Dendritic cell treated with granulocyte-macrophage colony-stimulating factor and Interleukin-4, amounts not matched to agents 40 ng/mL and 50 ng/mL, for 4 days (primary cell): Measurements from ENCODE around the gene CCL16.
"Not testable (repeated sequence)": the region's sequence is repeated elsewhere in the genome, so short reads cannot be mapped to it uniquely, and the experiment has no call there.

Experiments
- H3K27ac Mint-ChIP-seq: one replicate; pipeline ENCODE4 v1.8.0; 2022; ENCODE audit warnings: mild to moderate bottlenecking, mixed read lengths
- H3K27me3 Mint-ChIP-seq: one replicate; pipeline ENCODE4 v1.8.0; 2022; ENCODE audit warnings: mild to moderate bottlenecking, mixed read lengths
- H3K36me3 Mint-ChIP-seq: one replicate; pipeline ENCODE4 v1.8.0; 2022; ENCODE audit warnings: low read depth, mixed read lengths
- H3K4me1 Mint-ChIP-seq: one replicate; pipeline ENCODE4 v1.8.0; 2022; ENCODE audit warnings: low read depth, mixed read lengths
- H3K4me3 Mint-ChIP-seq: one replicate; pipeline ENCODE4 v1.8.0; 2022; ENCODE audit warnings: mild to moderate bottlenecking, moderate library complexity, mixed read lengths
- H3K9me3 Mint-ChIP-seq: one replicate; pipeline ENCODE4 v1.8.0; 2022; ENCODE audit warnings: mixed read lengths
- intact Hi-C: fragments of 100-400 bp; cut with micrococcal nuclease; formaldehyde crosslinking; loops from one replicate; pipeline ENCODE4 v1.15.0; 2022

The CCL16 gene

GRCh38 chr17:35942588-35943186 is 38.6 kb downstream of the CCL16 start:
- Mint-ChIP-seq H3K27ac (no peak overlapping the region), H3K9me3 (no peaks in the 10 kb centered on the region), H3K27me3 (no peaks in the 10 kb centered on the region), H3K36me3 (no peaks in the 10 kb centered on the region), H3K4me3 (no peak overlapping the region), H3K4me1 (no peaks in the 10 kb centered on the region)
- intact Hi-C loops: no loop called here

GRCh38 chr17:35938492-35938891 is 42.8 kb downstream of the CCL16 start:
- H3K4me3 Mint-ChIP-seq, intact Hi-C loops, H3K27me3 Mint-ChIP-seq, H3K9me3 Mint-ChIP-seq, H3K27ac Mint-ChIP-seq, H3K4me1 Mint-ChIP-seq, H3K36me3 Mint-ChIP-seq: not testable (repeated sequence)

GRCh38 chr17:35936063-35936462 is 45.2 kb downstream of the CCL16 start:
- Mint-ChIP-seq H3K9me3 (no peaks in the 10 kb centered on the region), H3K4me1 (no peaks in the 10 kb centered on the region), H3K27me3 (peaks cover 2% of the 10 kb centered on the region), H3K27ac (no peak overlapping the region), H3K4me3 (no peak overlapping the region), H3K36me3 (no peaks in the 10 kb centered on the region)
- intact Hi-C loops: no loop called here

- Mint-ChIP-seq H3K9me3 (no peaks in the 10 kb centered on the region), H3K36me3 (no peaks in the 10 kb centered on the region), H3K27me3 (peaks cover 6% of the 10 kb centered on the region), H3K4me3 (no peak overlapping the region), H3K4me1 (peaks cover 12% of the 10 kb centered on the region), H3K27ac (no peak overlapping the region)
- intact Hi-C loops: no loop called here
Observed at GRCh38 chr17:35934760-35935159, 46.5 kb downstream of the CCL16 start.

GRCh38 chr17:35932586-35932985 is 48.7 kb downstream of the CCL16 start:
- H3K36me3 Mint-ChIP-seq: no peaks in the 10 kb centered on the region
- peaks cover 6% of the 10 kb centered on the region for H3K27me3 Mint-ChIP-seq
- no peak overlapping the region for H3K4me3 Mint-ChIP-seq
- no peak overlapping the region for H3K27ac Mint-ChIP-seq
- intact Hi-C loops: no loop called here
- H3K4me1 Mint-ChIP-seq: peaks cover 18% of the 10 kb centered on the region
- H3K9me3 Mint-ChIP-seq: no peaks in the 10 kb centered on the region

GRCh38 chr17:35931794-35932425 is 49.4 kb downstream of the CCL16 start:
- Mint-ChIP-seq H3K4me3 (no peak overlapping the region), H3K9me3 (no peaks in the 10 kb centered on the region), H3K27ac (no peak overlapping the region), H3K4me1 (peaks cover 18% of the 10 kb centered on the region), H3K27me3 (peaks cover 6% of the 10 kb centered on the region), H3K36me3 (no peaks in the 10 kb centered on the region)
- intact Hi-C loops: no loop called here

- H3K4me1 Mint-ChIP-seq: peaks cover 18% of the 10 kb centered on the region
- H3K27me3 Mint-ChIP-seq: peaks cover 6% of the 10 kb centered on the region
- intact Hi-C loops: no loop called here
- no peaks in the 10 kb centered on the region for H3K36me3 Mint-ChIP-seq
- no peaks in the 10 kb centered on the region for H3K9me3 Mint-ChIP-seq
- peak within 1 kb of the TSS; percentile 69 for H3K4me3 Mint-ChIP-seq
- no peak within 1 kb of the TSS for H3K27ac Mint-ChIP-seq
Observed at GRCh38 chr17:35930211-35931065, 50.9 kb downstream of the CCL16 start, which contains the start of gene RDM1. Gene RDM1 (minus strand): TSS chr17:35930773. CDS start chr17:35930727, 46 bp downstream.

GRCh38 chr17:35927714-35928113 is 53.6 kb downstream of the CCL16 start:
- peaks cover 18% of the 10 kb centered on the region for H3K4me1 Mint-ChIP-seq
- H3K4me3 Mint-ChIP-seq: no peak overlapping the region
- no peaks in the 10 kb centered on the region for H3K9me3 Mint-ChIP-seq
- intact Hi-C loops: no loop called here
- peaks cover 4% of the 10 kb centered on the region for H3K27me3 Mint-ChIP-seq
- no peaks in the 10 kb centered on the region for H3K36me3 Mint-ChIP-seq
- no peak overlapping the region for H3K27ac Mint-ChIP-seq
